ENCODE results near the gene RNF39.
A peak's percentile ranks its signal among the peaks of the same experiment; 100 is the strongest.

Gene RNF39

GRCh38 chr6:30097902-30098768 lies 22.6 kb upstream of the RNF39 start:
- DNase-seq (ENCODE audit: low read depth): no peak

GRCh38 chr6:30096829-30097228 lies 21.3 kb upstream of the RNF39 start:
- DNase-seq (ENCODE audit: low read depth): no peak

GRCh38 chr6:30093951-30094661 lies 18.5 kb upstream of the RNF39 start:
- DNase-seq (ENCODE audit: low read depth): no peak

- no peak for DNase-seq (ENCODE audit: low read depth)
Observed at GRCh38 chr6:30092852-30093543, 17.4 kb upstream of the RNF39 start.

- no peak for DNase-seq (ENCODE audit: low read depth)
Observed at GRCh38 chr6:30091577-30092381, 16.2 kb upstream of the RNF39 start.

- DNase-seq (ENCODE audit: low read depth): no peak
Observed at GRCh38 chr6:30087876-30088275, 12.3 kb upstream of the RNF39 start.

GRCh38 chr6:30077218-30077617 lies 1.6 kb upstream of the RNF39 start:
- no peak for DNase-seq (ENCODE audit: low read depth)

- no peak for DNase-seq (ENCODE audit: low read depth)
Observed at GRCh38 chr6:30075790-30076732, 492 bp upstream of the RNF39 start.

- DNase-seq (ENCODE audit: low read depth): no peak
Observed at GRCh38 chr6:30074331-30075093, 1.1 kb downstream of the RNF39 start.

- no peak for DNase-seq (ENCODE audit: low read depth)
Observed at GRCh38 chr6:30073489-30074235, 1.9 kb downstream of the RNF39 start.

- no peak for DNase-seq (ENCODE audit: low read depth)
Observed at GRCh38 chr6:30071858-30072257, 3.7 kb downstream of the RNF39 start.

GRCh38 chr6:30071081-30071818 lies 4.3 kb downstream of the RNF39 start:
- no peak for DNase-seq (ENCODE audit: low read depth)

- no peak for DNase-seq (ENCODE audit: low read depth)
Observed at GRCh38 chr6:30067460-30068139, 8.0 kb downstream of the RNF39 start.

- peak; percentile 96 for DNase-seq (ENCODE audit: low read depth)
Observed at GRCh38 chr6:30066577-30067459, 8.8 kb downstream of the RNF39 start, which contains the start of gene PPP1R11. TSS of gene PPP1R11 (plus strand) at chr6:30067198. CDS start at chr6:30067411, 213 bp downstream.

- DNase-seq (ENCODE audit: low read depth): no peak
Observed at GRCh38 chr6:30066082-30066481, 9.5 kb downstream of the RNF39 start.

GRCh38 chr6:30063315-30063714 lies 12.3 kb downstream of the RNF39 start:
- no peak for DNase-seq (ENCODE audit: low read depth)

Data from stimulated activated CD8-positive, alpha-beta memory T cell treated with anti-CD3 and anti-CD28 coated beads, Interleukin-15, amount 100 ng/mL, for 1 hour (primary cell).